Stimulated activated CD4-positive, alpha-beta T cell treated with anti-CD3 and anti-CD28 coated beads, Interleukin-1b, Interleukin-23, amount 100 ng/mL, for 4 hours (primary cell): Measurements from ENCODE around the gene NCKIPSD.
"Not testable (repeated sequence)": the region's sequence is repeated elsewhere in the genome, so short reads cannot be mapped to it uniquely, and the experiment has no call there.

Source experiments
- DNase-seq, 2 donors: peaks; one replicate each; pipeline ENCODE4 v3.0.0-alpha.2; 2020; ENCODE audit warnings: low read depth in 2 of 2

The NCKIPSD gene

DNA sequence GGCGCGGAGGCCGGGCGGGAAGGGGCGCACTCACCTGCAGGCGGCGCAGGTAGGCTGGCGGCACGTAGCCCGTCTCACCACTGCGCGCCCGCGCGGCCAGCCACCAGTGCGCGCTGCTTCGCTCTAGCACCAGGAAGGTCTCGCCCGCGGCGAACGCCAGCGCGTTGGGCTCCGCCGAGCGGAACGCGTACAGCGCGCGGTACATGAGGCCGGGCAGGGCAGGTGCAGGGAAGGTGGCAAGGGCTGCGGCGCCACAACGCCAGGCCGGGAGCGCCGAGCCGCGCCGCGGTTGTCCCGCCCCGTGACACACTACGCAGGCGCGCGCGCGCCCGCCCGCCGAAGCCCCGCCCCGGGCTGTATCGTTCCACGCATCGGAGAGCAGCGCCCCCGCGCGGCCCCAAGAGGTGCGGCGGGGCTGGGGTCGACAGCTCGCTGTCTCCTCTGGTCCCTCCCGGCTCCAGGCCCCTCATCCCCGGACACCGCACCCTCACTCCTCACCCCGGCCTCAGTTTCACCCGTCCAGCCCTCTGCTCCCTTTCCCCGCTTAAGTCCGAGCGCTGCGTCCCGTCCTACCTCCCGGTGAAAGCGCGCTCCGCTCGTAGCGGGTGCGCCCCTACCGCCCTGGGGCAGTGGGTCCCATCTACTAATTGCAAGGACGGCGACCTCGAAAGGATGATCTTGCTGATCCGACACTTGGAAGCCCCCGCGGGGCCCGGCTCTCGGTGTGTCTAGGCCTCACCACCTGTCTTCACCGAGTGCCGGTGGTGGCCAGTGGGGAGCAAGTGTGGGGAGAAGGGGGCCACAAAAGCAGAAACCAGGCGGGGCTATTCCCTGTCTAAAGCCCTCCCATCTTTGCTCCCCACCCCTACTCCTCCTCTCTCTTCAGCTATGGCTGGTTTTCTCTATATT, at the start of gene NCKIPSD:
Gene NCKIPSD (minus strand): TSS at position 313 of the 909 bp plus-strand sequence. CDS start 108 bp downstream, at position 205.
- peak; percentile 90 to 94 for DNase-seq

DNA sequence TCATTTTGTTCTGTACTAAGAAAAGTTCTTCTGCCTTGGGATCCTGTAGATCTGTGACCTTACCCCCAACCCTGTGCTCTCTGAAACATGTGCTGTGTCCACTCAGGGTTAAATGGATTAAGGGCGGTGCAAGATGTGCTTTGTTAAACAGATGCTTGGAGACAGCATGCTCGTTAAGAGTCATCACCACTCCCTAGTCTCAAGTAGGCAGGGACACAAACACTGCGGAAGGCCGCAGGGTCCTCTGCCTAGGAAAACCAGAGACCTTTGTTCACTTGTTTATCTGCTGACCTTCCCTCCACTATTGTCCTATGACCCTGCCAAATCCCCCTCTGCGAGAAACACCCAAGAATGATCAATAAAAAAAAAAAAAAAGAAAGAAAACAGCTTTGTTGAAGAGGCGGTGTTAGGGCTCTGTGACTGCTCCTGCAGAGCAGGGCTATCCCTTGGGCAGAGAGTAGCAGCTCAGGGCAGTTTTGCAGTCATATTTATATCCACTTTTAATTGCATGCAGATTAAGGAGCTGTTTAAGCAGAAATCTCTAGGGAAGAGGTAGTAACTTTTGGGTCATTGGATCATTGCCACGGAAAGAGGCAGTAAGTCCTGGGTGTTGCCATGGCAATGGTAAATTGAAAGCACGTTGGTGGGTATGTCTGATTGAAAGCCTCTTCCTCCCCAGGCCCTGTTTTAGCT, 49.5 kb upstream of the NCKIPSD start:
- not testable (repeated sequence) for DNase-seq

DNA sequence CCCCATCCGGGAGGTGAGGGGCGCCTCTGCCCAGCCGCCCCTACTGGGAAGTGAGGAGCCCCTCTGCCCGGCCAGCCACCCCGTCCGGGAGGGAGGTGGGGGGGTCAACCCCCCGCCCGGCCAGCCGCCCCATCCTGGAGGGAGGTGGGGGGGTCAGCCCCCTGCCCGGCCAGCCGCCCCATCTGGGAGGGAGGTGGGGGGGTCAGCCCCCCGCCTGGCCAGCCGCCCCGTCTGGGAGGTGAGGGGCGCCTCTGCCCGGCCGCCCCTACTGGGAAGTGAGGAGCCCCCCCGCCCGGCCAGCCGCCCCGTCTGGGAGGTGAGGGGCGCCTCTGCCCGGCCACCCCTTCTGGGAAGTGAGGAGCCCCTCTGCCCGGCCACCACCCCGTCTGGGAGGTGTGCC, 48.8 kb upstream of the NCKIPSD start:
- not testable (repeated sequence) for DNase-seq

DNA sequence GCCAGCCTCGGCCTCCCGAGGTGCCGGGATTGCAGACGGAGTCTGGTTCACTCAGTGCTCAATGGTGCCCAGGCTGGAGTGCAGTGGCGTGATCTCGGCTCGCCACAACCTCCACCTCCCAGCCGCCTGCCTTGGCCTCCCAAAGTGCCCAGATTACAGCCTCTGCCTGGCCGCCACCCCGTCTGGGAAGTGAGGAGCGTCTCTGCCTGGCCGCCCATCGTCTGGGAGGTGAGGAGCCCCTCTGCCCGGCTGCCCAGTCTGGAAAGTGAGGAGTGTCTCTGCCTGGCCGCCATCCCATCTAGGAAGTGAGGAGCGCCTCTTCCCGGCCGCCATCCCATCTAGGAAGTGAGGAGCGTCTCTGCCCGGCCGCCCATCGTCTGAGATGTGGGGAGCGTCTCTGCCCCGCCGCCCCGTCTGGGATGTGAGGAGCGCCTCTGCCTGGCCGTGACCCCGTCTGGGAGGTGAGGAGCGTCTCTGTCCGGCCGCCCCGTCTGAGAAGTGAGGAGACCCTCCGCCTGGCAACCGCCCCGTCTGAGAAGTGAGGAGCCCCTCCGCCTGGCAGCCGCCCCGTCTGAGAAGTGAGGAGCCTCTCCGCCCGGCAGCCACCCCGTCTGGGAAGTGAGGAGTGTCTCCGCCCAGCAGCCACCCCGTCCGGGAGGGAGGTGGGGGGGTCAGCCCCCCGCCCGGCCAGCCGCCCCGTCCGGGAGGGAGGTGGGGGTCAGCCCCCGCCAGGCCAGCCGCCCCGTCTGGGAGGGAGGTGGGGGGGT, 48.2 kb upstream of the NCKIPSD start:
- not testable (repeated sequence) for DNase-seq

DNA sequence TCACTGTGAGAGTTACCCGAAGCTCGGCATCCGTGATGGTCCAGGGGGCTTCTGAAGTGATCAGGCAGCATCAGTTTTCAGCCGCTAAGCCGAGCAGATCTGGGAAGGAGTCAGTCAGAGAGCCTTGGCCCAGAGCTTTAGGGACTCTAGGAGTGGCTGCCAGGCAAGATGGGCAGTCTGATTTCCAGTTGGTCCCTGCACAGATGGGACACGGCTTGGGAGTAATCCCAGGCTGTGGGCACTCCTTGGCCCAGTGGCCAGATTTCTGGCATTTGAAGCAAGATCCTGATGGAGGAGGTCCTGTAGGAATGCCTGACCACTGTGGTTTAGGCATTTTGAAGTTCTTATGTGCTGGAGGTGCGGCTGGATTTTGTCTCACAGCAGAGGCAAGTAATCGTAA, 41.8 kb upstream of the NCKIPSD start:
- DNase-seq, result no peak

DNA sequence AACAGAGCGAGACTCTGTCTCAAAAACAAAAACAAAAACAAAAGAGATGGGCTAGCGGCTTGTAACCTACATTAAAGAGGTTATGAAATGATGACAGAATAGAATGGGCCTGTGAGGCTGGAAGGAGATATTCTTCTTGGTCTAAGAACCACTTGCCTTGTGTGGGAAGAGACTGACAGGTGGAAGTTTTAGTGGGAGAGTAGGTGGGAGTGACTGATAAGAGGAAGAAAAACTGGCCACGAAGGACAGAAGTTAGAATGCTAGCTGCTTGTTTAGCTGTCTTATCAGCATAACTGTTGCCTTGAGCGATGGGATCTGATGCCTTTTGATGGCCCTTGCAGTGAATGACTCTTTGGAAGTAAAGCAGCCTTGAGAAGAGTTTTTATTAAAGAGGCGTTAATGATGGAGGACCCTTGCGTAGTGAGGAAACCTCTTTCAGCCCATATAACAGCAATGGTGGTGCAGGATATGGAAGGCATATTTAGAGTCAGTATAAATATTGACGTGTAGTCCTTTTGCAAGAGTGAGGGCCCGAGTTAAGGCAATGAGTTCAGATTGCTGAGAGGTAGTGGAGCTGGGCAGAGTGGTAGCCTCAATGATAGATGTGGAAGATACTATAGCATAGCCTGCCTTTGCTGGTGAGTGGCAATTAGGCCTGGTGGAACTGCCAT, 39.6 kb upstream of the NCKIPSD start:
- DNase-seq, result not testable (repeated sequence)

DNA sequence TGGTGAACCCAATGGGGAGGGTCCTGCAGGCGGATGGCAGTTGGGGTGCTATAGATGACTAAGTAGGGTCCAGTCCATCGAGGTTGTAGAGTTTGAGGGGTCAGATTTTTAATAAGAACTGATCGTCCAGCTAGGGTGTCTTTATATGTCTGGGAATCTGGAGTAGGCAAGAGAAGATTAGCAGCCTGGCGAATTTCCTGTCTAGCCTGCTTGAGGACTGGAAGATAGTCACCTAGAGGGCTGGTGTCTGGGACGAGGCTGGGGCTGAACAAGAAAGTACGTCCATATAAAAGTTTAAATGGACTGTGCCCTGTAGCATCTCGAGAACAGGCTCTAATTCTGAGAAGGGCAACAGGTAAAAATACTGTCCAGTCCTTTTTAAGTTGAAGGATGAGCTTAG, 38.0 kb upstream of the NCKIPSD start:
- DNase-seq, result no peak

DNA sequence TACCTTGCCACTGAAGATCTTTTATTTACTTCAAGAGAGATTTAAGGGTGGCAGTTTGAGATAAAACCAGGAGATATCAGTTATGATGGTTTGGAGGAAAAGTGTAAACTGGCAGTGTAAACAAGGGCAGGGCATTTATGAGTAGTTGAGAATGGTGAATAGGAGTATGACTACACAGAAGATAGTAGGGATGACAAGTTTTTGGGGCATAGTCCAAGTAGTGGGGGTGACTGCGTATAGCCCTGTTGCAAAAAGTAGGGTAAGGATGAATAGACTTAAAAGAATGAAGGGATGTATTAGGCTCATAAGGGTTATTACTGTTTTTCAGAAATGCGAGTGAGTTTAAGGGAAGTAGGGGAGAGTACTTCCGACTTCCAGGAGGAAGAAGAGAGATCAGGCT, 37.6 kb upstream of the NCKIPSD start:
- not testable (repeated sequence) for DNase-seq

DNA sequence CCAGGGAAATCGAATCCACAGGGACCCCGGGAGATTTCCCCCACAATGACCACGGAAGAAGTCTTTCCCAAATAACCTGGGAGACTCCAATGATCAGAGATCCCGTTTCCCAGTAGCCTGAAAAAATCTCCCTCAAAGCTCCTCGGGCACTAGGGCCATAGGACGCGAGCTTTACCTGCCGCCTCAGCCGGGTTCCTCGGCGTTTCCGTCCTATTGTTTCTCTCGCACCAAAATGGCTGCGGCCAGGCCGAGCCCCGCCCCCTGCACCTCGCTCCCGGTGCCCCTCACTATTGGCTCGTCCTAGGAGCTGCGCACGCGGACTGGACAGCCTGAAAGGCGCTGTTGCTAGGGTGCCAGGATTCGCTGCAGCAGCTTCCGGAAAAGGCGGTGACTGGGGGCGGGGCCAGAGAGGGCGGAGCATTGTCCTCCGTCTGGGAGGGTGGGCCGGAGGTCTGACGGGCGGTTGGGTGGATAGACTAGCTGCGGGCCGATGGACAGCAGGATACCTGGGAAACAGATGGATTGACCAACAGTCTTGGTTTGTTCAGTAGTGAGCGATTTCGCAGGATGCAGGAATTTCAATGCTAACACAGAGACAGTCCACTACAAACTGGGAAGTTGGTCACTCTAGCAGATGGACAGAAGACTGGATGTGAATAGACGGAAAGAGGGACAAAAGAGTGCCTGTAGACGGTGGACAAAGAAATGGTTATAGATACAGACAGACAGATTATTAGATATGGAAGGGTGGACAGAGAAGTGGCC, 31.4 kb upstream of the NCKIPSD start, which contains the start of gene IP6K2:
Gene IP6K2 (minus strand): TSS at position 240 of the 765 bp plus-strand sequence. CDS start 21,930 bp downstream, outside the sequence.
- peak; percentile 99 for DNase-seq

DNA sequence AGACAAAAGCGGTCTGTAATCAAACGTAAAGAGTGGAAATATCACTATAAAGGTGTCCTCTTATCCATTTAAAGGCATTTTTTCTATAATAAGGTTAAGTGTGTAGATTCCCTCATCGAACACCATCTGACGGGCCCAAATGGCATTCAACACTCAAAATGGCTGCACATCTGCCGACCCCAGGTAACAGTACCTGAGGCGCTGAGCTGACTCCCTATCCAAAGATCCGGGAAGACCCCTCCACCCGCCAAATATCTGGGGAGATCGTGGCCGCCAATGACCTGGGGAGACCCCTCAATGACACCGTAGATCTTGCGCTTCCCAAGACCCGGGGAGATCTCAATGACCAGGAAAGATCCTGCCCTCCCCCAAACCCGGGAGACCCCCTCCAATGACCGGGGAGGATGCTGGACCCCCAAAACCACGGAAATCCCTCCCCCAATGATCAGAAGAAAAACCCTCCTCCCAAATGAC, 30.8 kb upstream of the NCKIPSD start:
- DNase-seq, result no peak

DNA sequence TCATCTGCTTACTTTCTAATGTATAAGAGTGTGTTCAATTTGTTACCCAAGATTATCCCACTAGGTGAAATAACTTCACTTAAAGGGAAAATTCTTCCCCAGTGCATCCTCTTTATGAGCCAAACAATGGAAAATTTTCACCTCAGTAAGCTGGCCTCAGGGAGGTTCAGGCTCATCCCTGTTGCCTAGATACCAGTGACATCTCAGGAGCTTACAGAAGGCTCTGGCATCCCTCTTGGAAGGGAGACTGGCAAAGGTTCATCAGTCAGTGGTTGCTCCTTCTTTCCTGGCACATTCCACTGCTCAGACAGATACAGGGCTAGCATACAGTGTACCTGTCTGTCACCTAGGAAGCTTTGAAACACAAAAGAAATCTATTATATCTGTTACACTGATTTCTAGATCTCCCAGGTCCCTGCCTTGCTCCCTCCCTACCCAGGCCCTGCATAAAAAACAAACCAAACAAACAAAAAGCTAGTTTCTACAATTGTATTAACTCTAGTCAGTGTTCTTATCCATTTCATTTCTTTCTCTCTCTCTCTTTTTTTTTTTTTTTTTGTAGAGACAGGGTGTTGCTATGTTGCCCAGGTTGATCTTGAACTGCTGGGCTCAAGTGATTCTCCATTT, 29.6 kb upstream of the NCKIPSD start:
- no peak for DNase-seq

DNA sequence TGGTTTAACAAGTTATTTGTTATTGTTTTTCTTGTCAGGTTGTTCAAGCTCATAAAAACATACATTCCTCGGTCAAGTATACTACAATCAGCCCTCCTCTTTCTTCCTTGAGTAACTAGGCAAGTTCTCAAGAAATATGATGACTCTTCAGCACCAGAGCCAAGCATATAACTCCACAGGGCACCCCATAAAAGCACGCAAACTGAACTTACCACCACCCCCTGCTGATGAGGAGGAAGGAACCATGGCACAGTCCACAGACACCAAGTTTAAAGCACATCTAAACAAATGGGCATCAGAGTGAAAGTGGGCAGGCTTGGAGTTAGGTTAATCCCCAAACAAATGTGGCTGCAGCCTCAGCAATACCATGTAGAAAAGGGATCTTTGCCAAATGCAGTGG, 26.0 kb upstream of the NCKIPSD start:
- no peak for DNase-seq

DNA sequence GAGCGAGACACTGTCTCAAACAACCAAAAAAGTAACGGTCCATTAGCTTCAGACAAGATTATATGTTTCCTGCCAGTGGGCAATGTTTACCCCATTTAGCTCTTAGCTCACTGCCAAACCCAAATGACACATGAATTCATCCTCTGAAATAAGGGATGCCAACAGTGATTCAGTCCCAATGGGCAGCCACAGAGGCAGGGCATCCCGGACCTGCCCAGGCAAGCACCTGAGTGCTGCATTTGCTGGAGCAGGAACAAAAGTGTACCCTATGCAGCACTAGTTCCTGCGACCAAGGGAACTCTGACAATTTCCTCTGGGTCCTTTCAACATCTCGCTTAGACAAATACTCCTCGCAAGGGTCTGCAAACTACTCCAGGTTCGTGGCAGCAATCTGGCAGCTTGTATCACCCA, 23.3 kb upstream of the NCKIPSD start:
- DNase-seq, result no peak

DNA sequence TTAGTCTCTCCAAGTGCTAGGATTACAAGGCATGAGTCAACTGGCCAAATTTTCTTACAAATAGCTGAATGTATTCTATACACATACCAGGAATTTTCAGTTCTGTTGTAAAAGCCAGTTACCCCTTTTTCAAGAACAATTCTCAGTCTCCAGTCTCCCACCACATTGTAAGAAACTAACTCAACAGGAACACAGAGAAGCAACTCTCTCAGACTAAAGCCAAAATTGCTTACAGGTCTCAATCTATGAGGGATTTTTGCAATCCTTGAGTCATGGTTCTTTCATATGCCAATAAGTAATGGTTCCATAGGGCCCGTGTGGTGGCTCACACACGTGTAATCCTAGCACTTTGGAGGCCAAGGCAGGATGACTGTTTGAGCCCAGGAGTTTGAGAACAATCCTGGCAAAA, 22.8 kb upstream of the NCKIPSD start:
- DNase-seq, result no peak

DNA sequence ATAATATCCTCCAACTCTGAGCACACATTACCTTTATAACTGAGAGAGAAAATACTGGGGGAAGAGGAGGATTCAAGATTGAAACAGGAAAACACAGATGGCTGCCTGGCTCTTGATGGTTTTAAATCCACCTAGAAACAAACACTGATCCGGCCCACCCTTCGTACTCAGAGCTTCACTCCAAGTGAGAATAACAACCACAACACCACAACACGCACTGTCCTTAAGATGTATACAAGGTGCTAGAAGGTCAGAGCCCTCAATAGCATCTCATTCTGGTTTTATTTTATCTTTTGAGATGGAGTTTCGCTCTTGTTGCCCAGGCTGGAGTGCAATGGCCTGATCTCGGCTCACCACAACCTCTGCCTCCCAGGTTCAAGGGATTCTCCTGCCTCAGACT, 21.4 kb upstream of the NCKIPSD start:
- DNase-seq, result no peak

DNA sequence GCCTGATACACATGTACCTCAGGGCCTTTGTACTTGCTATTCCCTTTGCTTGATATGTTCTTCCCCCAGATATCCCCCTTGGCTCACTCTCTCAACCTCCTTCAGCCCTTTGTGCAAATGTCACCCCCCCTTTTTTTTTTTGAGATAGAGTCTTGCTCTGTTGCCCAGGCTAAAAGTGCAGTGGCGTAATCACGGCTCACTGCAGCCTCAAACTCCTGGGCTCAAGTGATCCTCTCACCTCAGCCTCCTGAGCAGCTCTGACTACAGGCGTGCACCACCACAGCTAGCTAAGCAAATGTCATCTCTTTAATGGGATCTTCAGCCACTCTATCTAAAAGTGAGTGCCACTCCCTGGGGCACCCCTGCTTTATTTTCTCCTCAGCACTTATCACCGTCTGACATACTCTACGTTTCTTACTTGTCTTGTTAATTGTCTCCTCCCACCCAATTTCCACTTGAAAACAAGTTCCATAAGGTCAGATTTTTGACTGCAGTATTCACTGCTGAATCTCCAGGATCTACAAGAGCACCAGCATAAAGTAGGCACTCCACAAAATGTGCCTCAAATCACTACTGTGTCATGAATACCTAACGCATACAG, 16.7 kb upstream of the NCKIPSD start:
- DNase-seq, result no peak

DNA sequence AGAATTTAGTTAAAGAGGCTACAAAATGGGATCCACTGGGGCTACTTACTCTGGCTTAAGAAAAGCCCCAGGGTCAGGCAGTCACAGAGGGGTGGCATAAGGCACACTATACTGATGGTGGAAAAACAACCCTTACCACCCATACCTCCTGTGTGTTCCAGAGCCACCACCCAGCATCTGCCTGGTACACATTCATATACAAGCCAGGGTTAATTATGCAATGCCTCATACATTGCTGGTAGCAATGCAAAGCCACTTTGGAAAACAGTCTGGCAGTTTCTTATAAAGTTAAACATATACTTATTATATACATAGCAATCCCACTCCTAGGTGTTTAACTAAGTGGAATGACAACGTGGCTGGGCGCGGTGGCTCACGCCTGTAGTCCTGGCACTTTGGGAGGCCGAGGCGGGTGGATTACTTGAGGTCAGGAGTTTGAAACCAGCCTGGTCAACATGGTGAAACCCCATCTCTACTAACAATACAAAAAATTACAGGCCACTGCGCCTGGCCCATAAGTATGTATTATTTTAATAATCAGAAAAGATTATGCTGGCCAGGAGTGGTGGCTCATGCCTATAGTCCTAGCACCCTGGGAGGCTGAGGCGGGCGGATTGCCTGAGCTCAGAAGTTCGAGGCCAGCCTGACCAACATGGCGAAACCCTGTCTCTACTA, 15.2 kb upstream of the NCKIPSD start:
- DNase-seq, result no peak

DNA sequence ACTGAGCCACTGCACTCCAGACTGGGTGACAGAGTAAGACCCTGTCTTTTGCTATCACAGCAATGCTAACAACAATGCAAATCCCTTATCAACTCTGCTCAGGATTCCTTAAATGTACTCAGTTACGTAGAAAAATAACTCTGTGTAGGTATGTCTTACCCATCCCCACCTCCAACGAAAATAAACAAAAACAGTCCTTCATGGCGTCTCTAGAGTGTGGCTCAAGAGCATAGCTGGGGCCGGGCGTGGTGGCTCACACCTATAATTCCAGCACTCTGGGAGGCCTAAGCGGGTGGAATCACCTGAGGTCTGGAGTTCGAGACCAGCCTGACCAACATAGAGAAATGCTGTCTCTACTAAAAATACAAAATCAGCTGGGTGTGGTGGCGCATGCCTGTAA, 13.2 kb upstream of the NCKIPSD start:
- no peak for DNase-seq

DNA sequence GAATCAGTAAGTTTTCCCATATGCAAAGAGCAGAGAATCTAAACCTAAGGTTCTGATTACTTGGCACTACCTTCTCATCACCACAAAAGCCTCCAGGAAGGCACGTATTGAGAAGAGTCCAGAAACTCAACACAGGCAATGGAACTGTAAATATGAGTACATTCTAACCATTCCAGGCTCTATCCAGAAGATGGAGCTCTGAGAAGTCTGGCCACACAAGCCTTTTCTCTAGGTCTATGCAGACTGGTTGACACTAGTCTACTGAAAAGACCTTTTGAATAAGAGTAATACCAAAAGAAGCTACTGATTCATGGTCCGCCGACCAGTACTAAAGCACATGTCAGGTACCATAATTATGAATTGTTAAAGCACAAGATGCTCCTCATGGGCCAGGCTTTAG, 12.2 kb upstream of the NCKIPSD start:
- DNase-seq, result no peak
